ENCODE data around the gene KCNJ15. TPM values are rescaled to one million over a fixed set of nuclear protein-coding genes. Genes with fewer than 3 reads are reported as not detected.

KCNJ15 gene
- total and polyA plus RNA-seq, 2 of the 8 experiments (the other 6 are each of a cell fraction or from before 2014, with no cell fraction given), result under 0.01 TPM; not detected in 1

DNA sequence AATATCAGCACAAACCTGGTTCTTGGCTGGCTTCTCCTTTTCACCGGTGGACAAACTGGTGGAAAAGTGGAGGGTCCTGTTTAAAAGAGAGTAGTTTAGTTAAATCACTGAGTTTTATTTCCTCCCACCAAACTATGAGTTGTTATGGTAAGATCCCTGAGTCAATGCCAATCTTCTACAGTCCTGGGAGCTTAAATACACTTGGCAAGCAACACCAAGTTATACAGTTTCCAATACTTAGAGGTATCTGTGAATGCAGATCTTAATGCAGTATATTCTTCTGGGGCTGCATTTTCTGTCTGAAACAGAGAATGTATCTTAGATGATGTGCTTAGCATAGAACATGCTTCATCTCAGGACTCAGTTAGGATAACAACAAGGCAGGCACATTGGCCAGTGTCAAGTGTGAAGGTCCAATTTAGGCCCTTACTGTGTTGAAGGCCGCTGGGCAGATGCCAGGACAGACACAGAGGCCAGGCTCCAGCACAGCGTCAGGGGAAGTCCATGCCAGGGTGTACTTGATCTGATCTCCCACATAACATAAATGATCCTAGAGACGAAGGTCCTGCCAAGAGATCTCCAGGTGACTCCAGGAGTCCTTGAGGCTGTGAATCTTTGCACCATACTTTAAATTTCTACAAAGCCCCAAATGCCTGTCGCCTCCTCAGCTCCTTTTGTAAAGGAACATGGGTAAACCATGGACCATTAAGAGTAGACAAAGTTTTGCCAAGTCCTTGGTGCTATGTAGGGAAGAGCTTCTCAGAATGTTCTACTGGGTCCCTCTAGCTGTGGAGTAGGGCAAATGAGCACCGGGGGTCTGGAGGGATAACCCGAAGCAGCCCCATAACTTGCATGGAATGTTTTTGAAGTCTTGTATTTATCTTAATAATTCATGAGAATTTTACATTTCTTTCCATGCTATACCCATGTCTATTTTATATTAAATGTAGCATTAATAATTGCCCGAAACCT lies 76.8 kb downstream of the KCNJ15 start:
- H2BK5ac ChIP-seq (ENCODE audit: low read depth, low read length), result no peak overlapping the region
- no peaks in the 10 kb centered on the region for H3K79me2 ChIP-seq (ENCODE audit: control insufficient read depth in 1 of 2, insufficient read depth in 2 of 2, low read length in 2 of 2)
- no peak overlapping the region for H3K56ac ChIP-seq (replicated peaks; ENCODE audit: insufficient read length, low read depth, low read length)
- H3K23me2 ChIP-seq (ENCODE audit: low read depth, low read length), result no peaks in the 10 kb centered on the region
- H4K91ac ChIP-seq (replicated peaks; ENCODE audit: insufficient read length, low read length), result no peak overlapping the region
- no peak overlapping the region for H2BK12ac ChIP-seq (ENCODE audit: low read depth, low read length)
- H2BK120ac ChIP-seq (replicated peaks; ENCODE audit: low read depth, low read length), result no peak overlapping the region
- POLR2A ChIA-PET (ENCODE audit: partially characterized antibody), result no interaction called here
- CTCF ChIA-PET (ENCODE audit: partially characterized antibody), result interaction anchor here (0.6 to 3.7 kb wide), 17 partner anchors 9 to 203 kb away, joined by 3 to 28 read pairs (median 3); no protein-coding TSS in a partner anchor
- H2AK5ac ChIP-seq (ENCODE audit: low read depth, low read length), result no peak overlapping the region
- H3K9ac ChIP-seq (replicated peaks in 1 of 4; ENCODE audit: extremely low read depth in 1 of 4, low read depth in 3 of 4, low read length in 3 of 4), result 0 out of 7 replicates have a peak overlapping the region, but pooled peaks of 1 of the 4 experiments have one; percentile 6
- H3K36me3 ChIP-seq (ENCODE audit: control insufficient read depth in 2 of 4, insufficient read depth in 4 of 4, low read length in 3 of 4), result no peaks in the 10 kb centered on the region
- no peaks in the 10 kb centered on the region for H3K4me1 ChIP-seq (replicated peaks in 1 of 4; ENCODE audit: control insufficient read depth in 3 of 4, insufficient read depth in 4 of 4, low read length in 3 of 4)
- H3K18ac ChIP-seq (ENCODE audit: extremely low read depth, low read length), result no peak overlapping the region
- H2AFZ ChIP-seq (ENCODE audit: low read length), result no peak overlapping the region
- H3K79me1 ChIP-seq (ENCODE audit: low read depth, low read length), result no peaks in the 10 kb centered on the region
- H2BK20ac ChIP-seq (ENCODE audit: low read length), result no peak overlapping the region
- no peak overlapping the region for H3K27ac ChIP-seq (ENCODE audit: low read depth, low read length)
- no peak overlapping the region for H3K4ac ChIP-seq (replicated peaks; ENCODE audit: insufficient read length, low read depth, low read length)
- H3K4me3 ChIP-seq (ENCODE audit: extremely low read depth in 1 of 4, insufficient read depth in 2 of 4, low read depth in 3 of 4, low read length in 4 of 4), result no peak overlapping the region
- H4K20me1 ChIP-seq (replicated peaks in 1 of 2; ENCODE audit: control insufficient read depth in 1 of 2, insufficient read depth in 2 of 2, low read length in 2 of 2), result no peaks in the 10 kb centered on the region
- DNase-seq (ENCODE audit: low read depth in 1 of 2, low spot score in 2 of 2), result no peak
- 91% methylated on average over 8 of the region's 8 CpGs; no CpG with 5 or more reads in 1 of the 2 experiments for WGBS, 2 experiments (ENCODE audit: extremely low coverage in 1 of 2, insufficient coverage in 1 of 2, insufficient read length in 1 of 2, insufficient replicate concordance in 2 of 2, low coverage in 1 of 2, low lambda C conversion rate in 2 of 2, missing lambda C conversion rate in 1 of 2)
- H3K9me3 ChIP-seq (ENCODE audit: insufficient read depth in 2 of 2, low read depth in 1 of 2, low read length in 1 of 2), result no peaks in the 10 kb centered on the region
- no peaks in the 10 kb centered on the region for H3K27me3 ChIP-seq (replicated peaks in 1 of 4; ENCODE audit: control insufficient read depth in 3 of 4, extremely low read depth in 1 of 4, insufficient read depth in 3 of 4, low read length in 3 of 4)
- H2BK15ac ChIP-seq (ENCODE audit: low read length), result no peak overlapping the region
- H3K14ac ChIP-seq (ENCODE audit: insufficient read length), result no peak overlapping the region
- FAIRE-seq, result no peak
- no peak overlapping the region for H3K4me2 ChIP-seq (ENCODE audit: insufficient read depth in 1 of 2, low read depth in 2 of 2, low read length in 2 of 2)
- H4K5ac ChIP-seq (ENCODE audit: insufficient read length, low read depth, low read length), result no peak overlapping the region
- H4K8ac ChIP-seq (ENCODE audit: extremely low read depth, insufficient read depth, low read length), result no peak overlapping the region
- no peak overlapping the region for H3K23ac ChIP-seq (ENCODE audit: insufficient read length)
- peak; percentile 67 to 81 for TF ChIP-seq RAD21 (IDR thresholded peaks at IDR 0.05 in 1 of 2, conservative IDR thresholded peaks at IDR 0.05 in 1 of 2; ENCODE audit: low read depth in 2 of 2, low read length in 2 of 2)

Data from H1 (cell line).